ENCODE data around the gene ITGBL1. TPM values are rescaled to one million over a fixed set of nuclear protein-coding genes. Genes with fewer than 3 reads are reported as not detected.

ITGBL1 gene
- total RNA-seq, 1 experiment from 2014 or later, result not detected

GRCh38 chr13:101747039-101747438, 294.6 kb downstream of the ITGBL1 start:
- H3K27me3 Mint-ChIP-seq (ENCODE audit: insufficient read depth, unreplicated experiment), result no peaks in the 10 kb centered on the region
- peaks cover 14% of the 10 kb centered on the region for H3K4me1 Mint-ChIP-seq (ENCODE audit: insufficient read depth, unreplicated experiment)
- H3K9me3 Mint-ChIP-seq (ENCODE audit: unreplicated experiment), result no peaks in the 10 kb centered on the region
- no peaks in the 10 kb centered on the region for H3K36me3 Mint-ChIP-seq (ENCODE audit: insufficient read depth, unreplicated experiment)
- DNase-seq (ENCODE audit: unreplicated experiment), result no peak
- no peak for TF ChIP-seq CTCF (IDR thresholded peaks at IDR 0.05; ENCODE audit: unreplicated experiment)
- intact Hi-C loops (cut with micrococcal nuclease), result no loop called here
- H3K27ac Mint-ChIP-seq (ENCODE audit: low read depth, unreplicated experiment), result no peak overlapping the region
- CTCF ChIA-PET, result interaction anchor here (0.6 kb wide), 1 partner anchor 604 kb away, joined by 4 read pairs; no protein-coding TSS in a partner anchor
- BruUV-seq (replicated peaks), result no TSS peak
- no peak overlapping the region for H3K4me3 Mint-ChIP-seq (ENCODE audit: unreplicated experiment)
- POLR2A ChIA-PET, result no interaction called here

- no peaks in the 10 kb centered on the region for H3K36me3 Mint-ChIP-seq (ENCODE audit: insufficient read depth, unreplicated experiment)
- TF ChIP-seq CTCF (IDR thresholded peaks at IDR 0.05; ENCODE audit: unreplicated experiment), result no peak
- H3K9me3 Mint-ChIP-seq (ENCODE audit: unreplicated experiment), result no peaks in the 10 kb centered on the region
- no TSS peak for BruUV-seq (replicated peaks)
- intact Hi-C loops (cut with micrococcal nuclease), result no loop called here
- ChIA-PET POLR2A (interaction anchor here (1.1 kb wide), 1 partner anchor 22 kb away, joined by 4 read pairs; no protein-coding TSS in a partner anchor), CTCF (interaction anchor here (0.7 kb wide), 1 partner anchor 450 kb away, joined by 3 read pairs; no protein-coding TSS in a partner anchor)
- DNase-seq (ENCODE audit: unreplicated experiment), result no peak
- H3K27me3 Mint-ChIP-seq (ENCODE audit: insufficient read depth, unreplicated experiment), result no peaks in the 10 kb centered on the region
- H3K27ac Mint-ChIP-seq (ENCODE audit: low read depth, unreplicated experiment), result no peak overlapping the region
- no peak overlapping the region for H3K4me3 Mint-ChIP-seq (ENCODE audit: unreplicated experiment)
- peaks cover 14% of the 10 kb centered on the region for H3K4me1 Mint-ChIP-seq (ENCODE audit: insufficient read depth, unreplicated experiment)
These were observed 297.1 kb downstream of the ITGBL1 start for GRCh38 chr13:101749584-101749983.

GRCh38 chr13:101751488-101751887, 299.0 kb downstream of the ITGBL1 start:
- CTCF ChIA-PET, result interaction anchor here (1.2 kb wide), 1 partner anchor 235 kb away, joined by 3 read pairs; no protein-coding TSS in a partner anchor

DNA sequence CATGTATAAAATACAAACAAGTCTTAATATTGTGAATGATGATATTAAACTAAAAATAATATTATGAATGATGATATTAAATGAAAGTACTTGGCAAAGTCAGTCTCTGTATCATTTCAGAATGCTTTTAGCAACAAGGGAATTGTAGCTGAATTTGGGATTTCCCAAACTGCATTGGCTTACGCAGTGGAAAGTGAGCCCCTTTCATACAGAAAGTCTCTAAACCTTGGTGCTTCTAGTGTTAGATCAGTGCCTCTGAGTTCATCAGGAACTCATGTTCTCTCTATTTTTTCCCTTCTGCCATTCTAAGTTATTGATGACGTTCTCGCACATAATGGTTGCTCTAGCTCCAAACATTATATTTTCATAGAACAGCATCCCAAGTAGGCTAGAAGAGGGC, 300.0 kb downstream of the ITGBL1 start:
- TF ChIP-seq CTCF (IDR thresholded peaks at IDR 0.05; ENCODE audit: unreplicated experiment), result no peak
- intact Hi-C loops (cut with micrococcal nuclease), result loop anchor here (10.0 kb wide), 1 partner anchor 108 kb away; no protein-coding TSS in a partner anchor
- CTCF ChIA-PET, result interaction anchor here (0.6 to 1.0 kb wide), 4 partner anchors 222 to 607 kb away, joined by 3 to 6 read pairs (median 4); no protein-coding TSS in a partner anchor
- no peak for DNase-seq (ENCODE audit: unreplicated experiment)
- Mint-ChIP-seq H3K4me3 (ENCODE audit: unreplicated experiment) (no peak overlapping the region), H3K4me1 (ENCODE audit: insufficient read depth, unreplicated experiment) (peaks cover 14% of the 10 kb centered on the region), H3K27me3 (ENCODE audit: insufficient read depth, unreplicated experiment) (no peaks in the 10 kb centered on the region), H3K9me3 (ENCODE audit: unreplicated experiment) (no peaks in the 10 kb centered on the region), H3K27ac (ENCODE audit: low read depth, unreplicated experiment) (no peak overlapping the region), H3K36me3 (ENCODE audit: insufficient read depth, unreplicated experiment) (no peaks in the 10 kb centered on the region)
- no TSS peak for BruUV-seq (replicated peaks)
- POLR2A ChIA-PET, result interaction anchor here (0.6 kb wide), 2 partner anchors 23 to 48 kb away, joined by 3 to 4 read pairs; no protein-coding TSS in a partner anchor

More at GRCh38 chr13:101751488-101751887, 299.0 kb downstream of the ITGBL1 start:
- Mint-ChIP-seq H3K4me3 (ENCODE audit: unreplicated experiment) (no peak overlapping the region), H3K4me1 (ENCODE audit: insufficient read depth, unreplicated experiment) (peaks cover 14% of the 10 kb centered on the region), H3K36me3 (ENCODE audit: insufficient read depth, unreplicated experiment) (no peaks in the 10 kb centered on the region), H3K27me3 (ENCODE audit: insufficient read depth, unreplicated experiment) (no peaks in the 10 kb centered on the region), H3K9me3 (ENCODE audit: unreplicated experiment) (no peaks in the 10 kb centered on the region), H3K27ac (ENCODE audit: low read depth, unreplicated experiment) (peak overlapping the region; percentile 46)
- no TSS peak for BruUV-seq (replicated peaks)
- POLR2A ChIA-PET, result interaction anchor here (0.8 to 1.4 kb wide), 4 partner anchors 42 to 131 kb away, joined by 3 to 7 read pairs (median 4); no protein-coding TSS in a partner anchor
- intact Hi-C loops (cut with micrococcal nuclease), result loop anchor here (10.0 kb wide), 1 partner anchor 107 kb away; no protein-coding TSS in a partner anchor
- peak; percentile 93 for DNase-seq (ENCODE audit: unreplicated experiment)
- TF ChIP-seq CTCF (IDR thresholded peaks at IDR 0.05; ENCODE audit: unreplicated experiment), result no peak
